B cell (primary cell): ENCODE results near the gene ZNF267. TPM values are rescaled to one million over a fixed set of nuclear protein-coding genes. Genes with fewer than 3 reads are reported as not detected.
"Not testable (repeated sequence)": the region's sequence is repeated elsewhere in the genome, so short reads cannot be mapped to it uniquely, and the experiment has no call there.

Experiments
- ATAC-seq: fragments of 200-7000 bp; cut with Tn5 transposase; one replicate; pipeline ENCODE4 v1.10.0; 2021; ENCODE audit warnings: low read depth, mild to moderate bottlenecking, moderate number of reproducible peaks, moderate library complexity
- CTCF ChIA-PET: fragments of 350-600 bp; sonication (Branson Sonifier 250); formaldehyde crosslinking; loops from one replicate; lab custom pipeline; 2021; ENCODE audit warnings: antibody characterized with exemption, inconsistent platforms; lab: Charles Lee
- POLR2A ChIA-PET: fragments of 350-600 bp; sonication (Branson Sonifier 250); formaldehyde crosslinking; loops from one replicate; lab custom pipeline; 2021; ENCODE audit warnings: antibody characterized with exemption; lab: Charles Lee
- DNase-seq: peaks from one replicate; pipeline ENCODE4 v3.0.0; 2013
- H2AFZ ChIP-seq: 2 replicates; pipeline ENCODE4 v1.6.1; 2012; ENCODE audit warnings: mild to moderate bottlenecking, low read depth, low read length; ENCODE audit not compliant: insufficient read depth, poor library complexity, severe bottlenecking
- H3K27ac ChIP-seq, 2 donors: 1 replicate in 1 of 2; 2 replicates in 1 of 2; pipeline ENCODE4 v1.5.1; 2012 to 2013; ENCODE audit warnings: low read length in 2 of 2, mild to moderate bottlenecking in 2 of 2, moderate library complexity in 1 of 2
- H3K27me3 ChIP-seq, 4 experiments: fragments of 200-600 bp in 1 of 4; sonication (generic) in 1 of 4; replicated peaks in 1 of 4; 1 replicate in 2 of 4; 2 replicates in 2 of 4; pipeline versions ENCODE4 v1.6.1 to v1.7.0; 2013 to 2016; ENCODE audit warnings: low read length in 3 of 4, mild to moderate bottlenecking in 2 of 4, mixed read lengths in 1 of 4, moderate library complexity in 1 of 4; ENCODE audit not compliant: insufficient read depth in 4 of 4, control insufficient read depth in 3 of 4; ENCODE audit errors: control extremely low read depth in 1 of 4
- H3K36me3 ChIP-seq, 2 experiments: replicated peaks in 1 of 2; 1 replicate in 1 of 2; 2 replicates in 1 of 2; pipeline versions ENCODE4 v1.6.1 to v1.7.1; 2013; ENCODE audit warnings: low read length in 1 of 2; ENCODE audit not compliant: insufficient read depth in 2 of 2, control insufficient read depth in 1 of 2; ENCODE audit errors: control extremely low read depth in 1 of 2, extremely low read depth in 1 of 2
- H3K4me1 ChIP-seq, 2 donors: fragments of 200-600 bp in 1 of 2; sonication (generic) in 1 of 2; 1 replicate in 1 of 2; 2 replicates in 1 of 2; pipeline versions ENCODE4 v1.5.1 to v1.6.1; 2013 to 2017; ENCODE audit warnings: low read length in 2 of 2; ENCODE audit not compliant: control insufficient read depth in 2 of 2, insufficient read depth in 2 of 2
- H3K4me2 ChIP-seq: replicated peaks from 2 replicates; pipeline ENCODE3; 2012; ENCODE audit warnings: mild to moderate bottlenecking, low read depth, low read length; ENCODE audit not compliant: poor library complexity, severe bottlenecking
- H3K4me3 ChIP-seq, 5 experiments: fragments of 200-600 bp in 1 of 5; sonication (generic) in 1 of 5; 1 replicate in 3 of 5; 2 replicates in 2 of 5; pipeline versions ENCODE4 v1.5.1 to v1.7.0; 2011 to 2016; ENCODE audit warnings: low read length in 4 of 5, mild to moderate bottlenecking in 4 of 5, low read depth in 2 of 5, control low read depth in 1 of 5, moderate library complexity in 1 of 5; ENCODE audit not compliant: insufficient read depth in 1 of 5; ENCODE audit errors: control extremely low read depth in 1 of 5, extremely low read depth in 1 of 5
- H3K79me2 ChIP-seq: fragments of 200-600 bp; sonication (generic); one replicate; pipeline ENCODE4 v1.6.0; 2016; ENCODE audit warnings: low read length; ENCODE audit not compliant: control insufficient read depth, insufficient read depth
- H3K9ac ChIP-seq: fragments of 200-600 bp; sonication (generic); 2 replicates; pipeline ENCODE4 v1.6.1; 2017; ENCODE audit warnings: mild to moderate bottlenecking, low read length, moderate library complexity
- H3K9me3 ChIP-seq, 3 donors: one replicate each; pipeline versions ENCODE4 v1.6.1 to v1.7.1; 2013; ENCODE audit warnings: low read length in 2 of 3; ENCODE audit not compliant: control insufficient read depth in 2 of 3, insufficient read depth in 1 of 3; ENCODE audit errors: control extremely low read depth in 1 of 3
- H4K20me1 ChIP-seq: 2 replicates; pipeline ENCODE4 v1.6.0; 2012; ENCODE audit warnings: mild to moderate bottlenecking, low read length; ENCODE audit not compliant: insufficient read depth, control insufficient read depth, poor library complexity, severe bottlenecking
- H3K27ac Mint-ChIP-seq: one replicate; pipeline ENCODE4 v1.8.0; 2021; ENCODE audit warnings: mixed read lengths
- H3K27me3 Mint-ChIP-seq: one replicate; pipeline ENCODE4 v1.8.0; 2021; ENCODE audit warnings: mixed read lengths
- H3K4me1 Mint-ChIP-seq: one replicate; pipeline ENCODE4 v1.8.0; 2021; ENCODE audit warnings: mixed read lengths
- H3K4me3 Mint-ChIP-seq: one replicate; pipeline ENCODE4 v1.8.0; 2021; ENCODE audit warnings: mixed read lengths
- H3K9me3 Mint-ChIP-seq: one replicate; pipeline ENCODE4 v1.8.0; 2022; ENCODE audit warnings: mixed read lengths; ENCODE audit not compliant: insufficient read depth
- CTCF ChIP-seq: fragments of 200-600 bp; IDR thresholded peaks from one replicate; pipeline ENCODE4 v1.8.0; 2022; ENCODE audit warnings: antibody characterized with exemption, mild to moderate bottlenecking
- EZH2 ChIP-seq: IDR thresholded peaks from 2 replicates; pipeline ENCODE4 v1.6.1; 2012; ENCODE audit warnings: borderline replicate concordance, low read depth, mild to moderate bottlenecking, moderate library complexity, low read length; ENCODE audit not compliant: insufficient read depth, poor library complexity, severe bottlenecking
- WGBS: methylation state at CpG from one replicate; pipeline ENCODE4 v1.1.5; 2013; ENCODE audit warnings: missing lambda C conversion rate; ENCODE audit not compliant: insufficient coverage; 5-methylcytosine and 5-hydroxymethylcytosine counted together
- intact Hi-C: fragments of 100-400 bp; cut with micrococcal nuclease; formaldehyde crosslinking; loops from one replicate; pipeline ENCODE4 v1.10.0; 2022
- polyA plus RNA-seq: library from polyadenylated mRNA; depleted of rRNA; stranded (reverse); fragments of >200 nt; gene quantifications from 2 replicates; pipeline ENCODE4 v1.2.3, GENCODE V29; 2012
- total RNA-seq, 2 donors: library from RNA; stranded (reverse); fragments of 120-200 nt in 1 of 2; gene quantifications; 1 replicate in 1 of 2; 2 replicates in 1 of 2; pipeline versions ENCODE4 v1.2.3 to v1.2.4, GENCODE V29; 2013 to 2022

Gene ZNF267
- total and polyA plus RNA-seq, 2 donors (not counting 1 experiment from before 2014, with no cell fraction given) = 8.6 to 68.1 TPM

DNA sequence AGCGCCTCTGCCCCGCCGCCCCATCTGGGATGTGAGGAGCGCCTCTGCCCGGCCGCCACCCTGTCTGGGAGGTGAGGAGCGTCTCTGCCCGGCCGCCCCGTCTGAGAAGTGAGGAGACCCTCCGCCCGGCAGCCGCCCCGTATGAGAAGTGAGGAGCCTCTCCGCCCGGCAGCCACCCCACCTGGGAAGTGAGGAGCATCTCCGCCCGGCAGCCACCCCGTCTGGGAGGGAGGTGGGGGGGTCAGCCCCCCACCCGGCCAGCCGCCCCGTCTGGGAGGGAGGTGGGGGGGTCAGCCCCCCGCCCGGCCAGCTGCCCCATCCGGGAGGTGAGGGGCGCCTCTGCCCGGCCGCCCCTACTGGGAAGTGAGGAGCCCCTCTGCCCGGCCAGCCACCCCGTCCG is 37.2 kb upstream of the ZNF267 start:
- H3K27ac Mint-ChIP-seq, H3K9me3 Mint-ChIP-seq, H3K36me3 ChIP-seq, H3K4me1 ChIP-seq, H3K4me3 Mint-ChIP-seq, H3K27me3 ChIP-seq, ATAC-seq, H3K4me2 ChIP-seq, H3K4me3 ChIP-seq, H2AFZ ChIP-seq, DNase-seq, H3K27ac ChIP-seq, CTCF ChIA-PET, POLR2A ChIA-PET, H4K20me1 ChIP-seq, H3K4me1 Mint-ChIP-seq, H3K79me2 ChIP-seq, intact Hi-C loops, H3K9ac ChIP-seq: not testable (repeated sequence)
- H3K27me3 Mint-ChIP-seq = peaks cover 16% of the 10 kb centered on the region
- WGBS = 97% methylated on average over 9 of the region's 31 CpGs
- H3K9me3 ChIP-seq = peaks cover 0 to 26% (median 4%) of the 10 kb centered on the region in 3 donors

DNA sequence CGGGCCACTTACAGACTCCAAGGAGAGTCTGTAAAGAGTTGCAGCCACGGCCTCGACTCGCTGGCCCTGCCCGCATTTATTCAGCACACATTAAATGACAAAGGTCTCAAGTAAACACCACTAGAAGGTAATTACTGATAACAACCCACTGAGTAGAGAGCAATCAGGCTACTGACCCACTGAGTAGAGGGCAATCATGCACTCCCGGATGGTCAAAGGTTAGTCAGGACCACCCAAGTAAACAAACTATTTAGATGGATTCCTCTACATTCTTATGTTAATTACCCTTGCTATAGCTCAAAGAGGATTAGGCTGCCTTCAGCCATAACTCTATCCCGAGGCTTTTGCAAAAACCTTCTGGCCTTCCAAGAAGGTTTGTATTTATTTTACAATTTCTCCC is 30.7 kb upstream of the ZNF267 start:
- 92% methylated on average over 4 of the region's 7 CpGs for whole genome bisulfite sequencing
- Histone ChIP-seq H3K79me2 (no peaks in the 10 kb centered on the region), H4K20me1 (no peaks in the 10 kb centered on the region), H3K4me2 (no peak overlapping the region), H3K4me3 (no peak overlapping the region), H3K9me3 (peaks cover 0 to 40% (median 5%) of the 10 kb centered on the region in 3 donors), H2AFZ (no peak overlapping the region), H3K9ac (no peak overlapping the region), H3K27ac (no peak overlapping the region), H3K4me1 (no peaks in the 10 kb centered on the region), H3K36me3 (no peaks in the 10 kb centered on the region), H3K27me3 (peaks cover 0 to 3% (median 0%) of the 10 kb centered on the region in 4 experiments)
- TF ChIP-seq EZH2 = no peak
- no peak for TF ChIP-seq CTCF
- ChIA-PET CTCF (no interaction called here), POLR2A (no interaction called here)
- H3K4me1 Mint-ChIP-seq = no peaks in the 10 kb centered on the region
- DNase-seq = no peak
- peaks cover 23% of the 10 kb centered on the region for H3K27me3 Mint-ChIP-seq
- no peak overlapping the region for H3K27ac Mint-ChIP-seq
- no peak overlapping the region for H3K4me3 Mint-ChIP-seq
- H3K9me3 Mint-ChIP-seq = peaks cover 16% of the 10 kb centered on the region
- ATAC-seq = no peak
- intact Hi-C loops = no loop called here

GRCh38 chr16:31848572-31848971 is 25.0 kb upstream of the ZNF267 start:
- H3K4me3 Mint-ChIP-seq, H3K27ac ChIP-seq, DNase-seq, H3K27me3 ChIP-seq, intact Hi-C loops, H4K20me1 ChIP-seq, H3K4me1 ChIP-seq, H3K27ac Mint-ChIP-seq, H3K4me3 ChIP-seq, POLR2A ChIA-PET, H3K36me3 ChIP-seq, H3K9ac ChIP-seq, H3K4me2 ChIP-seq, H3K27me3 Mint-ChIP-seq, H3K79me2 ChIP-seq, ATAC-seq, H3K4me1 Mint-ChIP-seq, H2AFZ ChIP-seq, CTCF ChIA-PET: not testable (repeated sequence)
- WGBS = 100% methylated on average over 1 of the region's 2 CpGs
- H3K9me3 ChIP-seq = peaks cover 0 to 40% (median 20%) of the 10 kb centered on the region in 3 donors
- peaks cover 17% of the 10 kb centered on the region for H3K9me3 Mint-ChIP-seq
